ENCODE results near the gene ZMYND8.

DNA sequence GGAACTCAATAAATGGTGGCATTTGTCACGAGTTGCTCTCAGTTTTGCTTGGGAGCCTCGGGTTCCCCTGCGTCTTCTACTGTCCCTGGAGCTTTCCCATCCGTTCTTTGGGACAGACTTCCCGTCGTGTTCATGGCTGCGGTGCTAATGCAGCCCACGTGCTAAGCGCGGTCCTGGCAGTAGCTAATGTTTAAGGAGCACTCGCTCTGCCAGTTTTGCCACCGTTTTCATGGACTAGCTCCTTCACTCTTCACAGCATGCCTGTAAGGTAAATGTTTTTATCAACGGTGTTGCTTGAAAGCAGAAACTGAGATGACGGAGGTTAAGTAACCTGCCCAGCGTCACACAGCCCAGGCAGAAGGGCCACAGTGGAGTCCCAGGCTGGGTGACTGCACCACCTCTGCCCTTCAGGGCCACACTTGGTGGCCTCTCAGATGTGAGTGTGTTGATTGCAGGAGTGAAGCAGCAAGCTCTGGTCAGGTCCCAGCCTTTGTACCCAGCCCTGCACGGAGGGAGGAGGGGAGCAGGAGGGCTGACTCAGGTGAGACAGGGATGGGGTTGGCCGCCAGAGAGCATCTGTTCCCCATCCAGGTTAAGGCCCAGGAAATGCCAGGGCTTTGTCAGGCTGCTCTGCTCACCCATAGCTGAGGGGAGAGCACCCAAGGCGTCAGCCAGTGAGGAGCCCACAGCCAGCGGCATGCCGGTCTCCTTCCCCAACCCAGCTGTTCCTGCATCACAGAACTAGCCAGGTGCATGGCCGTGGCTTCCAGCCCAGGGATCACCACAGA is 181.8 kb downstream of the ZMYND8 start:
- TF ChIP-seq CTCF (IDR thresholded peaks at IDR 0.05) = no peak
- no peak for TF ChIP-seq TCF7L2 (IDR thresholded peaks at IDR 0.05; ENCODE audit: low read depth, low read length)

Data from Panc1 (cell line).